Fibroblast of lung (primary cell): Measurements from ENCODE around the gene DIP2C.

Experiments used
- EZH2 ChIP-seq: IDR thresholded peaks from 2 replicates; pipeline ENCODE4 v1.5.1; 2012; ENCODE audit warnings: low read length, control low read depth, mild to moderate bottlenecking; ENCODE audit errors: missing control alignments
- TF ChIP-seq, protein P1 (sequence below), 2 donors: IDR thresholded peaks in 1 of 2; conservative IDR thresholded peaks in 1 of 2; 1 replicate in 1 of 2; 2 replicates in 1 of 2; pipeline ENCODE4 v1.5.1; 2011 to 2012; ENCODE audit warnings: low read length in 2 of 2, control low read depth in 1 of 2, inconsistent platforms in 1 of 2, low read depth in 1 of 2, mild to moderate bottlenecking in 1 of 2

- TF ChIP-seq, protein P1, sequence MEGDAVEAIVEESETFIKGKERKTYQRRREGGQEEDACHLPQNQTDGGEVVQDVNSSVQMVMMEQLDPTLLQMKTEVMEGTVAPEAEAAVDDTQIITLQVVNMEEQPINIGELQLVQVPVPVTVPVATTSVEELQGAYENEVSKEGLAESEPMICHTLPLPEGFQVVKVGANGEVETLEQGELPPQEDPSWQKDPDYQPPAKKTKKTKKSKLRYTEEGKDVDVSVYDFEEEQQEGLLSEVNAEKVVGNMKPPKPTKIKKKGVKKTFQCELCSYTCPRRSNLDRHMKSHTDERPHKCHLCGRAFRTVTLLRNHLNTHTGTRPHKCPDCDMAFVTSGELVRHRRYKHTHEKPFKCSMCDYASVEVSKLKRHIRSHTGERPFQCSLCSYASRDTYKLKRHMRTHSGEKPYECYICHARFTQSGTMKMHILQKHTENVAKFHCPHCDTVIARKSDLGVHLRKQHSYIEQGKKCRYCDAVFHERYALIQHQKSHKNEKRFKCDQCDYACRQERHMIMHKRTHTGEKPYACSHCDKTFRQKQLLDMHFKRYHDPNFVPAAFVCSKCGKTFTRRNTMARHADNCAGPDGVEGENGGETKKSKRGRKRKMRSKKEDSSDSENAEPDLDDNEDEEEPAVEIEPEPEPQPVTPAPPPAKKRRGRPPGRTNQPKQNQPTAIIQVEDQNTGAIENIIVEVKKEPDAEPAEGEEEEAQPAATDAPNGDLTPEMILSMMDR (conservative IDR thresholded peaks at IDR 0.05 in 1 of 2, IDR thresholded peaks at IDR 0.05 in 1 of 2; ENCODE audit: low read depth in 1 of 2, low read length in 2 of 2), result no peak
- no peak for TF ChIP-seq EZH2
These were observed 313.5 kb downstream of the DIP2C start for GRCh38 chr10:375815-376505.
